ENCODE results near the gene SCN1B. TPM values are rescaled to one million over a fixed set of nuclear protein-coding genes. Genes with fewer than 3 reads are reported as not detected.

SCN1B gene
- total and polyA plus RNA-seq, 10 of the 15 experiments (the other 5 are each of a cell fraction or from before 2014, with no cell fraction given), result 0.04 to 0.54 (median 0.11) TPM; not detected in 3

DNA sequence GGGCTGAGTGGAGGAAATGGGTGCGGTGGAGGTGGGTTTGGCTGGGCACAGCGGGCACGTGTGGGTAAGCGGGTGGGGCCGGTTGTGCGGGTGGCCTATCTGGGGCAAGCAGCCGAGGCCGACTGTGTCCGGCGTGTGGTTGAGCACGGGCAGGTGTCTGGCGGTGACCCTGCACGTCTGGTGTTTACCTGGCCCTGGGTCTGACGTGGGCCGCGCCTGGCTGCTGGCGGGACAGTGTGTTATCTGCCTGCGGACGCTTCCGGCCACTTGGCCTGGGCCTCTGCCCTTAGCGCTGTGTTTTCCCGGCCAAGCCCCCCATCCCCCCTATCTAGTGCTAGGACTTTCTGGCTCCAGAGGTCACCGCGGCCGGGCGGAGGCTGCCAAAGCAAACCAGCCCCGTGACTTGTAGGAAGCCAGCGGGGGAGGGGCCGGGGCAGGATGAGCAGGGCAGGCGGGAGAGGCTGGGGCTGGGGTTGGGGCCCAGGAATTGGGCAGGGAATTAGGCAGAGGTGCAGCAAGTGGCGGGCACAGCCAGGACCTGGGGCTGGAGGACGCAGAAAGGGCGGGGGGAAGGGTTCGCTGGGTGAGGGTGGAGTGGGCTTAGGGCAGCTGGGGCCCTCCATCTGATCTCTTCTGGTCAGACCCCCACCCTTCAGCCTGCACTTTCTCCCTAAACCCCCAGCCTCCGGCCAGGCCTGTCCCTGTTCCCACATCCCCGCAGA, 10.7 kb downstream of the SCN1B start:
- CTCF ChIA-PET, result no interaction called here
- no peak for TF ChIP-seq KAT2A (conservative IDR thresholded peaks at IDR 0.05; ENCODE audit: control insufficient read depth, low read depth, low read length)
- no peak for TF ChIP-seq ZNF622 (IDR thresholded peaks at IDR 0.05)
- no peak for TF ChIP-seq NR2C1 (IDR thresholded peaks at IDR 0.05)
- TF ChIP-seq FOXM1 (IDR thresholded peaks at IDR 0.05; ENCODE audit: low read depth, low read length), result no peak
- TF ChIP-seq BRCA1 (IDR thresholded peaks at IDR 0.05; ENCODE audit: low read depth, low read length), result no peak
- TF ChIP-seq BHLHE40 (IDR thresholded peaks at IDR 0.05; ENCODE audit: borderline replicate concordance in 1 of 2, low read depth in 2 of 2, low read length in 1 of 2), result peak in 1 of 2 experiments; percentile 52; a peak in 1 of 4 replicates
- peak; percentile 39 for TF ChIP-seq SUZ12 (IDR thresholded peaks at IDR 0.05; ENCODE audit: unreplicated experiment)
- TF ChIP-seq NFXL1 (IDR thresholded peaks at IDR 0.05; ENCODE audit: borderline replicate concordance), result no peak
- TF ChIP-seq, protein P1, sequence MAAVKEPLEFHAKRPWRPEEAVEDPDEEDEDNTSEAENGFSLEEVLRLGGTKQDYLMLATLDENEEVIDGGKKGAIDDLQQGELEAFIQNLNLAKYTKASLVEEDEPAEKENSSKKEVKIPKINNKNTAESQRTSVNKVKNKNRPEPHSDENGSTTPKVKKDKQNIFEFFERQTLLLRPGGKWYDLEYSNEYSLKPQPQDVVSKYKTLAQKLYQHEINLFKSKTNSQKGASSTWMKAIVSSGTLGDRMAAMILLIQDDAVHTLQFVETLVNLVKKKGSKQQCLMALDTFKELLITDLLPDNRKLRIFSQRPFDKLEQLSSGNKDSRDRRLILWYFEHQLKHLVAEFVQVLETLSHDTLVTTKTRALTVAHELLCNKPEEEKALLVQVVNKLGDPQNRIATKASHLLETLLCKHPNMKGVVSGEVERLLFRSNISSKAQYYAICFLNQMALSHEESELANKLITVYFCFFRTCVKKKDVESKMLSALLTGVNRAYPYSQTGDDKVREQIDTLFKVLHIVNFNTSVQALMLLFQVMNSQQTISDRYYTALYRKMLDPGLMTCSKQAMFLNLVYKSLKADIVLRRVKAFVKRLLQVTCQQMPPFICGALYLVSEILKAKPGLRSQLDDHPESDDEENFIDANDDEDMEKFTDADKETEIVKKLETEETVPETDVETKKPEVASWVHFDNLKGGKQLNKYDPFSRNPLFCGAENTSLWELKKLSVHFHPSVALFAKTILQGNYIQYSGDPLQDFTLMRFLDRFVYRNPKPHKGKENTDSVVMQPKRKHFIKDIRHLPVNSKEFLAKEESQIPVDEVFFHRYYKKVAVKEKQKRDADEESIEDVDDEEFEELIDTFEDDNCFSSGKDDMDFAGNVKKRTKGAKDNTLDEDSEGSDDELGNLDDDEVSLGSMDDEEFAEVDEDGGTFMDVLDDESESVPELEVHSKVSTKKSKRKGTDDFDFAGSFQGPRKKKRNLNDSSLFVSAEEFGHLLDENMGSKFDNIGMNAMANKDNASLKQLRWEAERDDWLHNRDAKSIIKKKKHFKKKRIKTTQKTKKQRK (IDR thresholded peaks at IDR 0.05; ENCODE audit: low read depth, low read length), result no peak
- H3K9me3 ChIP-seq (replicated peaks; ENCODE audit: control insufficient read depth, insufficient read depth, low read length), result no peaks in the 10 kb centered on the region
- no peak overlapping the region for H3K4me3 ChIP-seq
- ATAC-seq (peak; percentile 16), DNase-seq (ENCODE audit: low read depth, low spot score) (no peak), FAIRE-seq (no peak)
- in situ Hi-C loops (cut with MboI) (no loop called here), intact Hi-C loops (cut with micrococcal nuclease; ENCODE audit: unreplicated experiment) (no loop called here)
- no peak overlapping the region for H3K27ac ChIP-seq (ENCODE audit: control insufficient read depth, insufficient read depth)
- no peaks in the 10 kb centered on the region for H4K20me1 ChIP-seq (ENCODE audit: control insufficient read depth, insufficient read depth)
- RAD21 ChIA-PET (ENCODE audit: unreplicated experiment), result no interaction called here
- H3K4me2 ChIP-seq (ENCODE audit: control insufficient read depth, insufficient read depth), result no peak overlapping the region
- H3K9ac ChIP-seq (ENCODE audit: control insufficient read depth, insufficient read depth, low read length), result no peak overlapping the region
- H3K79me2 ChIP-seq (ENCODE audit: control insufficient read depth, insufficient read depth, low read length), result no peaks in the 10 kb centered on the region
- 19% methylated on average over 25 of the region's 36 CpGs for WGBS (ENCODE audit: insufficient coverage, insufficient replicate concordance, low lambda C conversion rate, missing lambda C conversion rate)
- H3K4me1 ChIP-seq (ENCODE audit: control insufficient read depth, insufficient read depth, low read length), result peaks cover 13% of the 10 kb centered on the region
- POLR2A ChIA-PET, result no interaction called here
- BruUV-seq (replicated peaks), result no TSS peak
- no peaks in the 10 kb centered on the region for H3K36me3 ChIP-seq (ENCODE audit: control insufficient read depth in 2 of 2, insufficient read depth in 2 of 2, low read length in 1 of 2)
- peak overlapping the region; percentile 34; the same call in 1 of the 2 replicates for H2AFZ ChIP-seq (ENCODE audit: control insufficient read depth, low read depth, low read length)
- SMC1A ChIA-PET (ENCODE audit: uncharacterized antibody, unreplicated experiment), result no interaction called here
- peaks cover 0 to 5% of the 10 kb centered on the region in 2 experiments; a peak in 3 of 4 replicates for H3K27me3 ChIP-seq (replicated peaks in 1 of 2; ENCODE audit: control insufficient read depth in 2 of 2, insufficient read depth in 2 of 2, low read length in 1 of 2)
